ENCODE results near the gene INPP5A.
A peak's percentile ranks its signal among the peaks of the same experiment; 100 is the strongest.

INPP5A gene

DNA sequence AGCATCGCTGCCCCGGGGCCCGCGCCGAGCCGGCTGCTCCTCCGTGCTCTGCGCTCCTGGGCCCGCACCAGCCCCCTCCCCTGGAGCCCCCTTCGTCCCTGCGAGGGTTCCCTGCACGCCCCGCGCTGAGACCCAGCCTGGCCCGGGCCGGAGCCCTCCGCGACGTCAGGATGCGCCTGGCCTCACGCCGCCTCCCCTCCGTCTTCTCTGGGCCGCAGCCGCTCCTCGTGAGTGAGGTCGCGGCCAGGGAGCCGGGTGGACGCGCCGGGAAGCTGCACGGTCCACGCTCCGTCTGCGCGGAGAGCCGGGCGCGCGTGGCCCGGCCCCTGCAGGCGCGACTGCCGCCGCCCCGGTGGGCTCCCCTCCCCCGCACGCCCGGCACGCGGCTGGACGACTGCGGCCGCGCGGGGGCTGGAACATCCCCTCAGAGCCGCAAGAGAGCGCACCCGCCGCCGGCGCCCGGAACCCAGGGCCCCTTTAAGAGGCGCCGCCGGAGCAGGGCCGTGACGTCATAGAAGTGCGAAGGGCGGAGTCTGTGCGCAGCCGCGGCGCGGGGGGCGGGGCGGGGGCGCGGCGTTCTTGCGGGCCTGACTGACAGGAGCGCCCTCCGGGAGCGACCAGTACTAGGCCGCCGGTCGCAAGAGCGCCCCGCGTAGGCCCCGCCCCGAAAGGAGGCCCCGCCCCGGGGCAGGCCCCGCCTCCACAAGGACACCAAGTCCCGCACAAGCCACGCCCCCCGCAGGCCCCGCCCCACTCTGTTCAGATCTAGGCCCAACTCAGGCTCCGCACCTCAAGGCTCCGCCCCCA lies 507 bp upstream of the INPP5A start:
- peak; percentile 100 for DNase-seq (ENCODE audit: low spot score)

DNA sequence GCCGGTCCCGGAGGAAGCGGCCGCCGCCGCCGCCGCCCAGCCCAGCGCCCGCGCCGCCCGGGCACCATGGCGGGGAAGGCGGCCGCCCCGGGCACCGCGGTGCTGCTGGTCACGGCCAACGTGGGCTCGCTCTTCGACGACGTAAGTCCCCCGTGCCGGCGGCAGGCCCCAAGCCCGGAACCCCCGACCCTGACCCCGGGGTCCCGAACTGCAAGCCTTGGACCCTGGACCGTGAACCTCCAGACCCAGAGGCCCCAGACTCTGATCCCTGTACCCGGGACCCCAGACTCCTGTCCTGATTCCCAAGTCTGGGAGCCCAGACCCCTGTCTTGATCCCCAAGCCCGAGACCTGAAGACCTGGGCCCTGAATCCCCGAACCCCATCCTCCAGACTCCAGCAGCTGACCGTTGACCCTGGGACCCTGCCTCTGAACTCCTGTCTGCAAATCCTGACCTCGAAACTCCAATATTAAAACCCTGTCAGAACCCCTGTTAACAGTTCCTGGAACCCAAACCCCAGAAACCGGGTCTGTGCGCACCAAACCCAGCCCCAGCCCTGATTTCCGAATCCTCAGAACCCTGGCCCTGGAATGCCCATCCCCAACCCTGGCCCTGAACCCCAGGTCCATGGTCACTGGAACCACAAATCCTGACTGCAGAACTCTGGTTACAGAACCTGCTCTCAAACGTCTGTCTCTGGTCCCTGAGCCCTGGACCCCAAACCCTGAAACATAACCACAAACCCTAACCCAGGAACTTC lies 623 bp downstream of the INPP5A start:
- peak; percentile 24 for DNase-seq (ENCODE audit: low spot score)

DNA sequence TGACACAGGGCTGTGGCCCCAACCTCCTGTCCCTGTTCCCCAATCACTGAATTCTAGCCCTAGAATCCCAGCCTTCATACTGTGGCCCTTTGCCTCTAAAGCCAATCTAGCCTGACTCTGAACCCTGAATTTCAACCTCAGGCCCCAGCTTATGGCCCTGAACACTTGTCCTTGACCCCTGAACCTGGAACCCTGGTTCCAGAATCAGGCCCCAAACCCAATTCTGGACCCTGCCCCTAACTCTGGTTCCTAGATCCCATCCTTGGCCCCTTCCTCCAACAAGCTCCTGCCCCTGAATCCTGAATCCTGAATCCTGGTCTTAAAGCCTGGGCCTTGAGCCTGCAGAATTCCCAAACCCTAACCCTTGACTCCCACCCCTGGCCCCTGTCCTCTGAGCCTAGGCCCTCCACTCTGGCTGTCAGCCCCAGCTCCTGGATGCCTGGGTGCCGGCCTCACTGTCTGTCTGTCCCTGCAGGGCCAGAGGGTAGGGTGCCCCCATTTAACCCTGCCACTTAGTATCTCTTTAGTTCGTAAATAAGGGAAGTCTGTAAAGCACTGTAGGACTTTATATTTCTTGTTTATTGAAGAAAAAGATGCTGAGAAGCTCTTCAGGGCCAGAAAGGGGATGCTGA lies 1.3 kb downstream of the INPP5A start:
- no peak for DNase-seq (ENCODE audit: low spot score)

DNA sequence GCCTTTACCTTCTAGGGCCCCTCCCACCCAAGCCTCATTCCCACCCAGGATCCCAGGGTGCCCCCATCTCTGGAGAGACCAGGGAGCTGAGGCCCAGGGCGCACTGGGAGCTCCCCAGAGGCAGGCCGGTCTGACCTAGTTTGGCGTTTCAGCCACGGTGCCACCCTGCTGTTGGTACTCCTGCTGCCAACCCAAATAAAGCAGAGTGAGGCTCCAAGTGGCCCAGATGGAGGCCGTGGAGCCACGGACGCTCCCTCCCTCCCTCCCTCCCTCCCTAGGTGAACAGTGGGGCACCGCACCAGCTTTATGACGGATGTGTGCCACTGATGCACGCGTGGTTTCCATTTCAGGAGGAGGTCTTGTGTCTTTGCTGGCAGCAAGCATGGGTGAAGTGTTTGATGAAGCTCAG lies 1.8 kb downstream of the INPP5A start:
- peak; percentile 22 for DNase-seq (ENCODE audit: low spot score)

DNA sequence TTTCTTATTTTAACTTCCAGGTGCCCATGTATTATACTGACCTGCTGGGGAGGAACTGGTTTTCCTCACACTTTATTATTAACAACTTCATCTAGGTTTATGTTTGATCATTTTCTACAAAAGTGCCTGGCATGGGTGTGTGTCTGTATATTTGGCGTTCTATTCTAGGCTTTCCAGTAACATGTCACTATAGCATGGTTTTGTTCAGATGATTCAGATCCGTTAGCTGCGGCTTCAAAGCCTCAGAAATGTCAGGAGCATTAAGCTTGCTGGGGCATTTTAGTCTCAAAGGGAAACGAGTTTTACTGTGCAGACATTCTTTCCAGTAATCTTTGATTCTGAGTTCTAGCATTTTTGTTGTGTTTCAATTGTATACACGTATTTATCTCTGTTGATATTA lies 2.3 kb downstream of the INPP5A start:
- DNase-seq (ENCODE audit: low spot score), result no peak

DNA sequence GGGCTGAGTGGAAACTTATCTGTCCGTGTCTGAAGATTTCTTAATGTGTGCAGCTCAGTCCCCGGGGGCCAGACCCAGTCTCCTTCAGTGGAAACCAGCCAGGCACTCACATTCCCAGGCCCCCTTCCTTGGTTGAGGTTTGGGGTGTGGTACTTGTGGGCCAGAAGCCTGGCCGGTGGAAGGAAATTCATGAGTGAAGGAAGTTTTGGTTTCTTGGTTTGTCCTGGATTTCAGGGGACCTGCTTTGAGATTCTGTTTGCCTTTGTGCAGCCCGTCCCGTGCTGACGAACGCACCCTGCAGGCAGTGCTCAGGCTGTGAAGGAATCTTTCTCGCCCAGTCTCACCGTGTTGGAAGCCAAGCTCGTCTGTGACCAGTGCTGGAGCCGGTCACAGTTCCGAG lies 2.9 kb downstream of the INPP5A start:
- DNase-seq (ENCODE audit: low spot score), result no peak

DNA sequence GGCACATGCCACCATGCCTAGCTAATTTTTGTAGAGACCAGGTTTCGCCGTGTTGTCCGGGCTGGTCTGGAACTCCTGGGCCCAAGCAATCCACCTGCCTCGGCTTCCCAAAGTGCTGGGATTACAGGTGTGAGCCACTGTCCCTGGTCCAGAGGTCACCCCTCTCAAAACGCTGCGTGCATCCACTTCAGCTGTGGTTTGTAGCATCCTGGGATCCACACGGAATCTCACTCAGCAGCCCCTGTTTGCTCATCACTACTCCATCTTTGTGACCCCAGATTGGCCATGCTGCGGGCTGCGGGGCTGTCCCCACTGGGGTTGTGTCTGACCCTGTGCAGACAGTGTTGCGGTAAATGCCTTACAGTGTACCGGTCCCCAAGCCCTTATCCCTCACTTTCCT lies 3.5 kb downstream of the INPP5A start:
- no peak for DNase-seq (ENCODE audit: low spot score)

DNA sequence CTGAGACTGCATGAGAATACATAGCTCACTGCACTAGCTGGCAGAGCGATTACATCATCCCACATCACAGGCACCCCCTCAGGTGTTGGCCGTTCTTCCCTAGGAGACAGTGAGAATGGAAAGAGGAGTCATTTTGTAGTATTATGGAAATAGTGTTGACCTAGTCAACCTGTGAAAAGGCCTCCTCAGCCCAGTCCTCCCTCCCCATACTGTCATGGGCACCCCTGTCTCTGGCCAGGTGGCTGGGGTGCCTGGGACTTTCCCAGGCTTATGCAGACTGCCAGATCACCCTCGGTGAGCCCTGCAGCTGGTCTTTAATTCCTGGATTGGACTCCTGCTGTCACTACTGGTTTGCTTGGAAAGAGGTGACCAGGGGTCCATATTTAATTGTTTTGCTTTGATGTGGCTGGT lies 4.0 kb downstream of the INPP5A start:
- DNase-seq (ENCODE audit: low spot score), result no peak

DNA sequence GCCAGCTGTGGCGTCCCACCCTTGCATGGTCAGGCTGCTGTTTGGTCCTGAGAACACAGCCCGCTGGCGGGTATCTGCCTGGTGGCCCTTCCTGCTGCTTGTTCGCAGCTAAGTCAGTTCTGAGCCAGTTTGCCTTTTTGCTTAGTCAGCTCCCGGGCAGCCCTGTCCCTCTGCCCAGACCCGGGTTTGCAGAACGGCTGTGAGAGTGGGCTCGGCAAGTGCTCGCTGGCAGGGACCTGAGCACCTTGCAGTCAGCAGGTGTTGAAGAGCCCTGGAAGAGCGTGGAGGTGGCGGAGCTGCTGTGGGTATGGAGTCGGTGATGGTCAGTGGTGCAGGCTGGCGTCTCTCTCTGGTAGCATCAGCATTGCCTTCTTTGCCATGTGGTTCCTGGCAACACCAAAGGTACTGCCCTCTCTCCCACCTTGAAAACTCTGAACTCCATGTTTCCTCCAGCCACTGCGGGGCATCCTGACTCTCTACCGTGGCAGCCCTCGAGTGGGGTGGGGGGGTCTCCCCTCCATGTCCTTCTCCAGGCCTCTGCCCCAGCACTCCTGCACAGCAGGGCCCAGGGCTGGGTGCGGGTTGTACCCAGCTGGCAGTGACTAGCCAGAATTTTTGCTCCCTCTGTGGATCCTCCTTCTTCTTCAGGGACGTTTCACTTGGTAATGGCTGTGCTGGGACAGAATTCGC lies 4.6 kb downstream of the INPP5A start:
- no peak for DNase-seq (ENCODE audit: low spot score)

DNA sequence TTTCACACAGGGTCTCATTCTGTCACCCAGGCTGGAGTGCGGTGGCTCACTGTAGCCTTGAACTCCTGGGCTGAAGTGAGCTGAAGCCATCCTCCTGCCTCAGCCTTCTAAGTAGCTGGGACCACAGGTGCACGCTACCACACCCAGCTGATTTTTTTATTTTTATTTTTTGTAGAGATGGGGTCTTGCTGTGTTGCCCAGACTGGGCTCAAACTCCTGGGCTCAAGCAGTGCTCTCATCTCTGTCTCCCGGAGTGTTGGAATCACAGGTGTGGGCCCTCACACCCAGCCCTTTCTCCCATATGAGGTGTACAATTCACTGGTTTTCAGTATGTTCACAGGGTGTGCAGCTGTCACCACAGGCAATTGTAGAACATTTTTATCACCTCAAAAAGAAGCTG lies 5.2 kb downstream of the INPP5A start:
- no peak for DNase-seq (ENCODE audit: low spot score)

DNA sequence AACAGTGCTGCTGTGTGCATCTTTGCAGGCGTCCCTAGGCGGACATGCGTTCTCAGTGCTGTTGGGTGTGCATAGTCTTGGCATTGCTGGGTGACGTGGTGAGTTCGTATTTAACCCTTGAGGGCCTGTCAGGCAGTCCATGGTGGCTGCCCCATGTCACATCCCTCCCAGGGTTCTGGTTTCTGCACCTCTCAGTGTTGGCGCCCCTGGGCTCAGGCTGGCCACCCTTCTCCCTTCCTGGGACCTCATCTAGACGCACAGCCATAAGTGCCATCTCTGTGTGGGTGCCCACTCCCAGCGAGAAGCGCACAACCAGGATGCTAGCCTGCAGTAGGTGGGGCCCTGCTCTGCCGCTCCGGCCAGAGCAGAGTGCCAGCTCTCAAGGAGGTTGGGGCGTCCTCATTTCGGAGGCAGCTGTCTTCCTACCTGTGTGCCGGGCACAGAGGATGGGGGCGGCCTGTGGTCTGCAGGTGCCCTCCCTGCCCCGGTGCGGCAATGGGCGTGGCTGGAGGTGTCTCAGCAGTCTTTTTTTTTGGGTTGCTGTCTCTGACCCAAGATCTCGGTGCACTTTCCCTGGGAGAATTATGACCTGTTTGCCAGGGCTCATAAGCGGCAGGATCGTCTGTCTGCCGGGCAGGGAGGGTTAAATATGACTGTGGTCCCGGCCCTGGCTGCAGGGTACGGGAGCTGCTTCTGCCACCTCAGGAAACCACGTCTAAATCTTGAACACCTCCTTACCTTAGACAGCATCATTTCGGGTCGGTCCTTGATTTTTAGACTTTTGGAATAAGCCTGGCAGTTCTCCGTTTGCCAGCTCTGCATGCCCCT lies 6.5 kb downstream of the INPP5A start:
- DNase-seq (ENCODE audit: low spot score), result no peak

DNA sequence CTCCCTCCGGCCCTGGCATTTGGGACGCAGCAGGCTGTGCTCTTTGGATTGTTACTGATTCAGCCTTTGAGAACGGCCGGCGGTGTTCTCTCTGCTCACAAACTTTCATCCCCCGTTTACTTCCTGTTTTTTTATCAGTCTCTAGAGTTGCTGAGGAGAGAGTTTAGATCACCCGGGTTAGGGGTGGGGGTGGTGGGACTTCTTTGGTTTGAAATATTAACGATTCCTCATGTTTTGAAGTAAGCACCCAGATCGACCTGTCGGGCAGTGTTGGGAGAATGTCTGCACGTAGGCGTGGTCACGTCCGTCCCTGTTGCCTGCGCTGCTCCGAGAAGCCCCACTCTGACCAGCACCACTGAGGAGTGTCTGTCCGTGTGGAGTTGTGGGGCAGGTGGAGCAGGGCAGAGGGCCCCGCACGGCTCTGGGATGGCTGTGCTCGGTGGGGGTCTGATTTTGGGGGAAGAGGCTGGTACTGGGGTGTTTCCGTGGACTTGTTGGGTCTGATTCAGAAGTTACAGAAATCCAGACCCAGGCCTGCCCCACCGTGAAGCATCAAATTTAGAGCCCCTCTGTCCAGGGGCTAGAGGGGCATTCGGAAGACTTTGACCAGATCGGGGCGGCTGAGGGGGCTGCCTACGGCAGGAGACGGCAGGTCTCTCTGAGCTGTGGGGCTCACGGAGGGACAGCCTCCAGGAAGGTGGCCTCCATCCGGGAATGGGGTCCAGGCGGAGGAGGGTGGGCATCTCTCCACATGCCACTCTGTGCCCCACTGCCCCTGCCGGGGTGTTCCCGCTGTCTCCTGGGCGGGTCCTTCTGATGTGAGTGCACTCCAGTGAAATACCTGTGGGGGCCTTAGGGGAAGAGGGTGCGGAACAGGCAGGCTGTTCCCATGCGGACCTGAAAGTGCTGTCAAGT lies 7.4 kb downstream of the INPP5A start:
- no peak for DNase-seq (ENCODE audit: low spot score)

DNA sequence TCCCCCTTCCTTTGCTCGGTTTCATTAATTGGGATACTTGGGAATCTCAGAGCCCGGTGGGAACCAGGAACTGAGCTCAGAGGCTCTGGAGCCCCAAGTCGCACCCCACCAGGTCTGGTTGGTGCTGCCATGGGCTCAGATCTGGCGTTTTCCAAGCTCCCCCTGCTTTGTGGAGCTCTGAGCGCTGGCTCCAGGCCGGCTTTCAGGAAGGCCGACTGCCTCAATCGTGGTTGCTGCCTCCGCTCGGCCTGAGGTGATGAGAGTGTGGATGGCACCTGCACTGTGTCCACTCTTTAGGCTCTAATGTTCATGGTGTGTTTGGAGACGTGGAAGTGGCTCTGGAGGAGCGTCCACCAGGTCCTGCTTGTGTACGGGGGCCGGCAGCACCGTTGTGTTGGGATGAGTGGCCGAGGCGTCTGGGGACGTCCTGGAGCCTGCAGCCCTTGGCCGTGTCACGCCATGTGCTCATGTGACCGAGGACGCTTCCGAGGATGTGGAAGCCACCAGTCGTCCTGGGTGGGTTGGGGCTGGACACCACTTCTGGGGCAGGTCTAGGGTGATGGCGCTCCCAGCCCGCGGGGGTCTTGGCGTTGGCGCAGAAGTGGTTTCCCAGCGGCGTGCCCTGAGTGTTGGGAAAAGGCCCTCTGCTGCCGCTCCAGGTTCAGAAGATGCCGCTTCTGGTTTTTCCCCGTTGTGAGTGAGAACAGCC lies 8.2 kb downstream of the INPP5A start:
- DNase-seq (ENCODE audit: low spot score), result no peak

DNA sequence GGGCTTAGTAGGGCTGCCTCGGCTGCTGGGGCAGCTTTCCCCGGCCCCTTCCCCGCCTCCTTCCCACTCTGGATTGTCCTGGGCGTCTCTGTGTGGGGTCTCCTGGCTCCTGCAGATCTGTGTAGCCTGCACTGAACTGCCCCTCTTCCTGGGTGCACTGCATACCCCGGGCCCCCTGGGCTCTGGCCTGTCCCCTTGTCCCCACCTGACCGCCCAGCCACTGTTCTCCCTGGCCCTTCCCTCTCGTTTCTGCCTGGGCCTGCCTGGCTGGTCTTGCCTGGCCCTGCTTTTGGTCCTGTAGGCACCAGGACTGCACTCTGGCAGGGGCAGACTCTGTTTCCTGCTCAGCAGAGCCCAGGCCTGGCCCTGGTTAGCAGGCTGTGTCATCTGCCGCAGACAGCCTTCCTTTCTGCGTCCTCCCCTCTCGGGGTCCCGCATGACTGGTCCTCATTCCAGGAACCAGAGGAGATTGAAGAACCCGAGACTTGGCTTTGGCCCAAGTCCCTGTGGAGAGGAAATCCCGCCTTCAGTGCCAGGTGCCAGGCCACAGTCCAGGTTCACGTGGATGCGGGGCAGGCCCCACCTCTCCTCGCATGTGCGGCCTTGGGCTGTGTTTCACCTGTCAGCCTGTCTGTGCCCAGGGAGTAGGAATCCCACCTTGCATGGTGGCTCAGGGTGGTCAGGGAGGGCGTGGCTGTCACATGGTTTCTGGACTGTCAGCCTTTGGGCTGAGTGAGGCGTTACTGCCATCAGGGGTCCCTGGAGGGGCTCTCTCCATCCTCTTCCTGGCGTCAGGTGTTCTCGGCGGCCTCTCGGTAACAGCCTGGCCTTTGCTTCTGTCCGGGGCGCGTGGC lies 9.2 kb downstream of the INPP5A start:
- no peak for DNase-seq (ENCODE audit: low spot score)

DNA sequence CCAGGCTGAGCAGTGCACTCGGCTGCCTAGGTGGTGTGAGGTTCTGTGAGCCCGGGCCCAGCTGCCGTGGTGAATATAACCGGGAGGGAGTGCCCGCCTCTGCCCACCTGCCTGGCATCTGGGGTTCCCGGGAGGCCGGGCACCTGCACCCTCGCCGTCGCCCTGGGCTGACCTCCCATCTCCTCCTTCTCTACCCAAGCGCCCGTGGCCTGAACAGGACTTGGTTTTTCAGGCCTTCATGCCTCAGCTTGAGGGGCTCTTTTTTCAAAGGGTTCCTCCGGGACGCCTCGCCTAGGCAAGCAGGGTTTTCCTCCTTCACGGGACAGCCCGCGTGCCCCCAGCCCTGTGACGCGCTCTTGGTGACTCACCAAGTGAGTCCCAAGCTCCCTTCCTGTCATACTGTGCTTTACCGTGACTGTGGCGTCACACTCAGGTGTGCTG lies 9.9 kb downstream of the INPP5A start:
- no peak for DNase-seq (ENCODE audit: low spot score)

DNA sequence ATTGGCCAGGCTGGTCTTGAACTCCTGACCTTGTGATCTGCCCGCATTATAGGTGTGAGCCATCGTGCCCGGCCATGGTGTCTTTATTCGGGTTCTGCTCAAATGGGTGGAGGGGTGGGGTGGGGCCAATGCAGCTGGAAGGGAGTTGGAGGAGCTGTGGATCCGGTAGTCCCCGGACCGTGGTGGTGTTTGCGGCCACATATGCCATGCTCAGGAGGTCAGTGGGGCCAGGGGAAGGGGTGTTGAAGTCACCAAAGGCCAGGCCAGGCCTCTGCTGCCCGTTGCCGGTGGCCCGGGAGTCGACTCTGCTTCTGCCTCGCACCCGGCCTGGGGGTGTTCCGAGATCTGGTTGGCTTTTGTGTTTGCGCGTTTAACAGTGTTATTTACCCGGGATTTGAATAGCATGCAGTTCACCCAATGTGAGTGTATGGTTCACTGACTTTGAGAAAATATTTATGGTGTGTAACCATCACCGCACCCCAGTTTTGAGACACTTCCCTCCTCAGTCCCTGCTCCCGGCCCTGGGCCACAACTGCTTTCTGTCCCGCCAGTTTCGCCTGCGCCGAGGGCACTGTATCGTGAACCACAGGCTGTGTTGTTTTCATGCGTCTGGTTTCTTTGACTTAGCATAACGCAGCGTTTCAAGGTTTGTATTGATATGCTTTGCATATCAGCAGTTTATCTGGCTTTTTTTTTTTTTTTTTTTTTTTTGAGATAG lies 10.7 kb downstream of the INPP5A start:
- no peak for DNase-seq (ENCODE audit: low spot score)

DNA sequence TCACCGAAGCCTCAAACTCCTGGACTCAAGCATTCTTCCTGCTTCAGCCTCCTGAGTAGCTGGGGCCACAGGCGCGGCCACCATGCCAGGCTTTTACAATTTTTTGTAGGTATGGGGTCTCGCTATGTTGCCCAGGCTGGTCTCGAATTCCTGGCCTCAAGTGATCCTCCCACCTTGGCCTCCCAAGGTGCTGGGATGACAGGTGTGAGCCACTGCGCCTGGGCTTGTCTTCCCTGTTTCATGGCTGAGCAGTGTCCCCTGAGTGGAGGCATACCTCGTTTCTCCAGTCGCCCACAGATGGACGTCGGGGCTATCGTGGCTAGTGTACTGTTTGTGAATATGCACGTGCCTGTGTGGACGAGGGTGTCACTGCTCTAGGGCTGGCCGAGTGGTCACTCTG lies 11.3 kb downstream of the INPP5A start:
- DNase-seq (ENCODE audit: low spot score), result no peak

DNA sequence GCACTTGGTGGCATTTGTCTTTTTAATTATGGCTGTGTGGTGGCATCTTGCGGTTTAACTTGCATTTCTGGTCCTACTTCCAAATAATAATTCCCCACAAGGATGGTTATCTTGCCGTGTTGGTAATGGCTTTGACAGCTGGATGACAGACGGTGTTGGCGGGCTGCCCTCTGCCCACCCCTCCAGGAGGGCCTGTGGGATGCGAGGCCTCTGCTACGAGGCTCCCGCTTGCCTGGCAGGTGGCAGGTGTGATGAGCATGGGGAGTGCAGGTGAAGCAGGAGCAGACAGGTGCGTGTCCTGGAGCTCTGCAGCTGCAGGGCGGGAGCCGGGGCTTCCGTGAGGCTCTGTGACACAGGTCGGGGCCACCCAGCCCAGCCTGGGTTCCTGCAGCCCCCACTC lies 11.8 kb downstream of the INPP5A start:
- DNase-seq (ENCODE audit: low spot score), result no peak

Measured in globus pallidus (tissue), 1 donor.